ENCODE measurements around the gene PARP12. TPM values are rescaled to one million over a fixed set of nuclear protein-coding genes. Genes with fewer than 3 reads are reported as not detected.

PARP12 gene
- total RNA-seq, 1 experiment from 2014 or later, result 19.6 TPM

GRCh38 chr7:139992353-139993044 lies 70.3 kb downstream of the PARP12 start:
- DNase-seq (ENCODE audit: low spot score), result no peak

- DNase-seq (ENCODE audit: low spot score), result no peak
These were observed 70.8 kb downstream of the PARP12 start for GRCh38 chr7:139991911-139992310.

- no peak for DNase-seq (ENCODE audit: low spot score)
These were observed 71.5 kb downstream of the PARP12 start for GRCh38 chr7:139991269-139991666.

GRCh38 chr7:139990571-139991268 lies 72.0 kb downstream of the PARP12 start:
- no peak for DNase-seq (ENCODE audit: low spot score)

- no peak for DNase-seq (ENCODE audit: low spot score)
These were observed 72.6 kb downstream of the PARP12 start for GRCh38 chr7:139990142-139990535.

- no peak for DNase-seq (ENCODE audit: low spot score)
These were observed 73.2 kb downstream of the PARP12 start for GRCh38 chr7:139989366-139990141.

GRCh38 chr7:139987691-139988516 lies 74.8 kb downstream of the PARP12 start:
- DNase-seq (ENCODE audit: low spot score), result no peak

- no peak for DNase-seq (ENCODE audit: low spot score)
These were observed 76.9 kb downstream of the PARP12 start for GRCh38 chr7:139985811-139986210.

- DNase-seq (ENCODE audit: low spot score), result no peak
These were observed 77.9 kb downstream of the PARP12 start for GRCh38 chr7:139984642-139985539.

GRCh38 chr7:139982927-139983920 lies 79.5 kb downstream of the PARP12 start:
- no peak for DNase-seq (ENCODE audit: low spot score)

- DNase-seq (ENCODE audit: low spot score), result no peak
These were observed 81.2 kb downstream of the PARP12 start for GRCh38 chr7:139981511-139981895.

GRCh38 chr7:139976838-139977656 lies 85.7 kb downstream of the PARP12 start:
- no peak for DNase-seq (ENCODE audit: low spot score)

- DNase-seq (ENCODE audit: low spot score), result no peak
These were observed 86.5 kb downstream of the PARP12 start for GRCh38 chr7:139976055-139976837.

GRCh38 chr7:139974179-139974811 lies 88.5 kb downstream of the PARP12 start:
- no peak for DNase-seq (ENCODE audit: low spot score)
